ENCODE data around the gene ZNF484.

DNA sequence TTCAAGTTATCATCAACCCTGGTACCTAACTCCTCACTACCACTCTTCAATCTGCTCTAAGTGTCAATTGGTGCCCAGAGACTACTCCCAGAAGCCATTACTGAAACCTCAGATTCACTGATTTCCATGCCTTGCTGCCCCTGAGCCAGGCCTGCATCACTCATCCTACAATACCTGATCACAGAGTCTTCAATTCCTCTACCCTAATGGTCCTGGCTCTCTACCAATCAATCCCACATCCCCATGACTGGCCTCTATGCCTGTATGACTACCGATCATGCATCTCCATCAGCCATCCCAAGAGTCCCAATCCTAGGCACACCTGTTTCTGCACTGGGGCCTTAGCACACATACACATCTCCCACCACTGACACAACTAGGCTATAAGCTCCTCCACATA lies 2.5 kb downstream of the ZNF484 start:
- TF ChIP-seq, protein P1, sequence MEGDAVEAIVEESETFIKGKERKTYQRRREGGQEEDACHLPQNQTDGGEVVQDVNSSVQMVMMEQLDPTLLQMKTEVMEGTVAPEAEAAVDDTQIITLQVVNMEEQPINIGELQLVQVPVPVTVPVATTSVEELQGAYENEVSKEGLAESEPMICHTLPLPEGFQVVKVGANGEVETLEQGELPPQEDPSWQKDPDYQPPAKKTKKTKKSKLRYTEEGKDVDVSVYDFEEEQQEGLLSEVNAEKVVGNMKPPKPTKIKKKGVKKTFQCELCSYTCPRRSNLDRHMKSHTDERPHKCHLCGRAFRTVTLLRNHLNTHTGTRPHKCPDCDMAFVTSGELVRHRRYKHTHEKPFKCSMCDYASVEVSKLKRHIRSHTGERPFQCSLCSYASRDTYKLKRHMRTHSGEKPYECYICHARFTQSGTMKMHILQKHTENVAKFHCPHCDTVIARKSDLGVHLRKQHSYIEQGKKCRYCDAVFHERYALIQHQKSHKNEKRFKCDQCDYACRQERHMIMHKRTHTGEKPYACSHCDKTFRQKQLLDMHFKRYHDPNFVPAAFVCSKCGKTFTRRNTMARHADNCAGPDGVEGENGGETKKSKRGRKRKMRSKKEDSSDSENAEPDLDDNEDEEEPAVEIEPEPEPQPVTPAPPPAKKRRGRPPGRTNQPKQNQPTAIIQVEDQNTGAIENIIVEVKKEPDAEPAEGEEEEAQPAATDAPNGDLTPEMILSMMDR (IDR thresholded peaks at IDR 0.05; ENCODE audit: insufficient read depth, low read length, poor library complexity, severe bottlenecking): no peak
- TF ChIP-seq EZH2phosphoT487 (conservative IDR thresholded peaks at IDR 0.05; ENCODE audit: low read length): no peak

All from SU-DHL-6 (cell line).